ENCODE measurements around the gene TRAF4.

The TRAF4 gene

DNA sequence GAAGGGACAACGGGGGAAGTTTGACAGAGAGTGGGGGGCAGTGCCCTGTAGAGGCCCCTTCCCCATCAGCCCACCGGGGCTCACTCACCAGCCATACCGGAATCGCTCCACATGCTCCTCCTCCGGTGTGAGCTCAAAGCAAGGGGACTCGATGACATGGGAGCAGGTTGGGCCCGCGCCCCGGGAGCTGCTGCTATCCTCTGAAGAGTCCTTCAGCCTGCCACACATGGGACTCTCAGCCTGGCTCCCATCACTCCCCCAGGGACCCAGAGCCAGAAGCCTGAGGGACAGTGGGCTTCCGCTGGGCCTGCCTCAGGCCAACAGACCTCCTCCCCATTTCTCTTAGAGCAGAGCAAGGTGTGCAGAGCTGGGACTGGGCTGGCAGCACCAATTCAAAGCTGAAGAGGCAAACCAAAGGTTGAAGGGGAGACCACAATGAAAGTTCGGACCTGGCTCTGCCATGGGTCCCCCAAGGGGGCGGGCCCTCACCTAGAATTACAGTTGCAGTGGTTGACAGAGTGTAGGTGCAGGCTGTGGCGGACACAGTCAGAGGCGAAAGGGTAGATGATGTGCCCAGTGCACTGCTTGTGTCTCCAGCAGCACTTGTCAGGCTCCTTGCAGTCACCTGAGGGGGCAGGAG is 39.5 kb upstream of the TRAF4 start:
- no peaks in the 10 kb centered on the region for H3K27me3 ChIP-seq (ENCODE audit: insufficient read depth, low read depth)
- no peaks in the 10 kb centered on the region for H4K20me1 ChIP-seq (ENCODE audit: insufficient read depth)
- H2AFZ ChIP-seq (ENCODE audit: low read depth): no peak overlapping the region
- no peak overlapping the region for H3K4me3 ChIP-seq (IDR thresholded peaks at IDR 0.05; ENCODE audit: insufficient read depth, low read depth, low read length)
- TF ChIP-seq, protein P1, sequence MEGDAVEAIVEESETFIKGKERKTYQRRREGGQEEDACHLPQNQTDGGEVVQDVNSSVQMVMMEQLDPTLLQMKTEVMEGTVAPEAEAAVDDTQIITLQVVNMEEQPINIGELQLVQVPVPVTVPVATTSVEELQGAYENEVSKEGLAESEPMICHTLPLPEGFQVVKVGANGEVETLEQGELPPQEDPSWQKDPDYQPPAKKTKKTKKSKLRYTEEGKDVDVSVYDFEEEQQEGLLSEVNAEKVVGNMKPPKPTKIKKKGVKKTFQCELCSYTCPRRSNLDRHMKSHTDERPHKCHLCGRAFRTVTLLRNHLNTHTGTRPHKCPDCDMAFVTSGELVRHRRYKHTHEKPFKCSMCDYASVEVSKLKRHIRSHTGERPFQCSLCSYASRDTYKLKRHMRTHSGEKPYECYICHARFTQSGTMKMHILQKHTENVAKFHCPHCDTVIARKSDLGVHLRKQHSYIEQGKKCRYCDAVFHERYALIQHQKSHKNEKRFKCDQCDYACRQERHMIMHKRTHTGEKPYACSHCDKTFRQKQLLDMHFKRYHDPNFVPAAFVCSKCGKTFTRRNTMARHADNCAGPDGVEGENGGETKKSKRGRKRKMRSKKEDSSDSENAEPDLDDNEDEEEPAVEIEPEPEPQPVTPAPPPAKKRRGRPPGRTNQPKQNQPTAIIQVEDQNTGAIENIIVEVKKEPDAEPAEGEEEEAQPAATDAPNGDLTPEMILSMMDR (conservative IDR thresholded peaks at IDR 0.05; ENCODE audit: low read depth, low read length): no peak
- no peak overlapping the region for H3K9ac ChIP-seq
- no peaks in the 10 kb centered on the region; the same call in 1 of the 2 replicates for H3K36me3 ChIP-seq (ENCODE audit: insufficient read depth)
- no peak overlapping the region for H3K4me2 ChIP-seq
- no peaks in the 10 kb centered on the region for H3K79me2 ChIP-seq (ENCODE audit: insufficient read depth, low read depth)
- no peak overlapping the region for H3K27ac ChIP-seq
- no peaks in the 10 kb centered on the region for H3K4me1 ChIP-seq (ENCODE audit: low read depth, poor library complexity, severe bottlenecking)

DNA sequence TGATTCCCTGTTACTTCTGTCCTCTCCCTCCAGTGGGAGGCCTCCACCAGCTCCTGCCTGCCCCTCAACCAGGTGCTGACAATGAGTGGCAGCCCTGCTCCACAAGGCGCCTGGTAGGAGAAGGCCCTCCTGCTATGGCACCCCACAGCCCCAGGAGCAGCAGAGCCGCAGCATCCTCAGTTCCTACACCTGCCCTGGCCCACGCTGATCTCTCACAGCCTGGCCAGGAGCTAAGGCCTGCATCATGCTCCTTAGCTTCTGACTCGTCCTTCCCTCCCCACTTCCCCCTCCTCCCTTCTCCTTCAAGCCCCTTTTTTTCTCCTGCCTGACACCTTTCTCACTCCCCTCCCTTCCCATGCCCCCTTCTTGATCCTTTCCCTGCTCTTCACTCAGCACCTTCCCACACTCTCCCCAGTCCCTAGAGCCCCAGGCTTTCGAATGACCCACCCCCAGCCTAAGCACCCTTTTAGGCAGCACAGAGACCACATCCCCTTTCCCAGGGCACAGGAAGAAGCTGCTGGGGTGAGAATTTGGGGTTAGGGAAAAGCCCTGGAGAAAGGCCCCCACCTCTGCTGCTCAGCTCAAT is 38.6 kb upstream of the TRAF4 start:
- no peaks in the 10 kb centered on the region for H4K20me1 ChIP-seq (ENCODE audit: insufficient read depth)
- H3K4me3 ChIP-seq (IDR thresholded peaks at IDR 0.05; ENCODE audit: insufficient read depth, low read depth, low read length): no peak overlapping the region
- no peaks in the 10 kb centered on the region for H3K4me1 ChIP-seq (ENCODE audit: low read depth, poor library complexity, severe bottlenecking)
- H3K36me3 ChIP-seq (ENCODE audit: insufficient read depth): no peaks in the 10 kb centered on the region; the same call in 1 of the 2 replicates
- no peaks in the 10 kb centered on the region for H3K79me2 ChIP-seq (ENCODE audit: insufficient read depth, low read depth)
- no peak overlapping the region for H3K9ac ChIP-seq
- TF ChIP-seq, protein P1 (conservative IDR thresholded peaks at IDR 0.05; ENCODE audit: low read depth, low read length): no peak
- no peaks in the 10 kb centered on the region for H3K27me3 ChIP-seq (ENCODE audit: insufficient read depth, low read depth)
- no peak overlapping the region for H2AFZ ChIP-seq (ENCODE audit: low read depth)
- no peak overlapping the region for H3K4me2 ChIP-seq
- no peak overlapping the region for H3K27ac ChIP-seq

DNA sequence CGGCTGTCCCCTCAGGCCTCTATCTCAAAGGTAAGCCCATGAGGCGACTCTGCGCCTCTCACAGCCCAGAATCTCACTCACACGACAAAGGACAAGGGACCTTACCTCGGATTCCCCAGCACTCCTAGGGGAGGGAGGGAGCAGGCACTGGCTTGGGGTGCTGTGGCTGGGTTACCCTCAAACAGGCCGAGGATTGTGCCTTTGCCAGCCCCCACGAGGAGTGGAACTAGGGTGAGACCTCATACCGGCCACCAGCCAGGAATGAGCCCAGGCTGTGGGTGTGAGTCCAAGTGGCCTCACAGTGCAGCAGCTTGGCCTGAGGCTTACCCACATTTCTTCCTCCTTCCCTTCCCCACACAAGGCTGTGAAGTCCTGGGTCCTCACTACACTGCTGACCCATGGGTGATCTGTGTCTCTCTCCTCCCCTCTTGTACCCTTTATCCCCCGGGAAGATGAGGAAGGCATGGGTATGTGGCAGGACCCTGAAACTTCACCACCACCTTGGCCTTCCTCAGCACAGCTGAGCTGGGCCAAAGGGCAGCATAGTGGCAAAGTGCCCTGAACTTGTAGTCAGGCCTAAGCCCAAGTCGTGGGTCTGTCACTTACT is 38.0 kb upstream of the TRAF4 start:
- H3K4me1 ChIP-seq (ENCODE audit: low read depth, poor library complexity, severe bottlenecking): no peaks in the 10 kb centered on the region
- no peaks in the 10 kb centered on the region for H4K20me1 ChIP-seq (ENCODE audit: insufficient read depth)
- no peaks in the 10 kb centered on the region; the same call in 1 of the 2 replicates for H3K36me3 ChIP-seq (ENCODE audit: insufficient read depth)
- no peak overlapping the region for H3K9ac ChIP-seq
- TF ChIP-seq, protein P1 (conservative IDR thresholded peaks at IDR 0.05; ENCODE audit: low read depth, low read length): no peak
- H2AFZ ChIP-seq (ENCODE audit: low read depth): no peak overlapping the region
- no peak overlapping the region for H3K27ac ChIP-seq
- no peaks in the 10 kb centered on the region for H3K79me2 ChIP-seq (ENCODE audit: insufficient read depth, low read depth)
- H3K4me2 ChIP-seq: no peak overlapping the region
- H3K4me3 ChIP-seq (IDR thresholded peaks at IDR 0.05; ENCODE audit: insufficient read depth, low read depth, low read length): no peak overlapping the region
- no peaks in the 10 kb centered on the region for H3K27me3 ChIP-seq (ENCODE audit: insufficient read depth, low read depth)

DNA sequence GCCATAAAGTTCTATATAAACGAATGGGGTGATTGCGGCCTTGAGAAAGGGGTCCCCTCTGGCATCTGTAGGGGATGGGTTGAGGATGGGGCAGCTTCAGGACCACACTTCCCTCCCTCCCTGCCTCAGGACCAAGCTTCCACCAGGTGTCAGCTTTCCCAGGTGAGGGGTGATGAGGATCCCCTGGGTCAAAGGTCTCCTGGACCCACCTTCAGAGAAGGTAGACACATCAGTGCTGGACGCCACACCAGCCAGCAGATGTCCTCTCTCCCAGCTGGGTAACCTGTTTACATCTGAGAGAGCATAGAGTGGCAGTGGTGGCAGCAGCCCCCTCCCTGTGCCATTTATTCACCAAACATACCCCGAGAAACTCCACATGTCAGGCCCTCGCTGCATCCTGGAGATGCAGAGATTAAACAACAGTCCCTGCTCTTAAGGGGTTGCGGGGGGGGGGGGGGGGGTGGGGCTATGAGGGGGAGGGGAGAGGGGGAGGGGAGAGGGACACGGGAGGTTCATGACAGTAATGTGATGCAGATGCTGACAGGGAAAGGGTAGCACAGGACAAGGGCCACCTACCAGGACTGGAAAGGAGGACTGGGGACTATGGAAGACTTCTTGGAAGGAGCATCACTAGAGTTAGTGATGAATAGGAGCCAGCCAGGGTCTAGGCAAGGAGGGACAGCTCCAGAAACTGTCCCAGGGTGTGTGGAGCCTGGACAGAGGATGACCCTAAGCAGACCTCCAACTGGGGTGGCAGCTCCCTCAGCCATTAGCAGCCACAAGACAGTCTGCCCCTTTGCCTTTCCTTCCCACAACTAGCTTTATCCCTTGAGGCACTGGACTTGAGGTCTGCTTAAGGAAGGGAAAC is 37.1 kb upstream of the TRAF4 start:
- Histone ChIP-seq H3K9ac (no peak overlapping the region), H3K4me2 (no peak overlapping the region), H3K4me3 (IDR thresholded peaks at IDR 0.05; ENCODE audit: insufficient read depth, low read depth, low read length) (no peak overlapping the region), H4K20me1 (ENCODE audit: insufficient read depth) (no peaks in the 10 kb centered on the region), H3K27ac (no peak overlapping the region), H3K79me2 (ENCODE audit: insufficient read depth, low read depth) (no peaks in the 10 kb centered on the region), H3K4me1 (ENCODE audit: low read depth, poor library complexity, severe bottlenecking) (no peaks in the 10 kb centered on the region), H3K36me3 (ENCODE audit: insufficient read depth) (no peaks in the 10 kb centered on the region), H2AFZ (ENCODE audit: low read depth) (no peak overlapping the region), H3K27me3 (ENCODE audit: insufficient read depth, low read depth) (no peaks in the 10 kb centered on the region)
- TF ChIP-seq, protein P1 (conservative IDR thresholded peaks at IDR 0.05; ENCODE audit: low read depth, low read length): no peak

All from KMS-11 (cell line).